Measurements from ENCODE around the gene ZNF285.
"Not testable (repeated sequence)": the region's sequence is repeated elsewhere in the genome, so short reads cannot be mapped to it uniquely, and the experiment has no call there.

Gene ZNF285

GRCh38 chr19:44345959-44346358 is 55.4 kb downstream of the ZNF285 start:
- no peak overlapping the region for H3K4me3 Mint-ChIP-seq
- peaks cover 98% of the 10 kb centered on the region for H3K36me3 Mint-ChIP-seq (ENCODE audit: low read depth)
- TF ChIP-seq, protein P1, sequence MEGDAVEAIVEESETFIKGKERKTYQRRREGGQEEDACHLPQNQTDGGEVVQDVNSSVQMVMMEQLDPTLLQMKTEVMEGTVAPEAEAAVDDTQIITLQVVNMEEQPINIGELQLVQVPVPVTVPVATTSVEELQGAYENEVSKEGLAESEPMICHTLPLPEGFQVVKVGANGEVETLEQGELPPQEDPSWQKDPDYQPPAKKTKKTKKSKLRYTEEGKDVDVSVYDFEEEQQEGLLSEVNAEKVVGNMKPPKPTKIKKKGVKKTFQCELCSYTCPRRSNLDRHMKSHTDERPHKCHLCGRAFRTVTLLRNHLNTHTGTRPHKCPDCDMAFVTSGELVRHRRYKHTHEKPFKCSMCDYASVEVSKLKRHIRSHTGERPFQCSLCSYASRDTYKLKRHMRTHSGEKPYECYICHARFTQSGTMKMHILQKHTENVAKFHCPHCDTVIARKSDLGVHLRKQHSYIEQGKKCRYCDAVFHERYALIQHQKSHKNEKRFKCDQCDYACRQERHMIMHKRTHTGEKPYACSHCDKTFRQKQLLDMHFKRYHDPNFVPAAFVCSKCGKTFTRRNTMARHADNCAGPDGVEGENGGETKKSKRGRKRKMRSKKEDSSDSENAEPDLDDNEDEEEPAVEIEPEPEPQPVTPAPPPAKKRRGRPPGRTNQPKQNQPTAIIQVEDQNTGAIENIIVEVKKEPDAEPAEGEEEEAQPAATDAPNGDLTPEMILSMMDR (IDR thresholded peaks at IDR 0.05), result no peak
- H3K27ac Mint-ChIP-seq, result no peak overlapping the region
- peaks cover 90% of the 10 kb centered on the region for H3K9me3 Mint-ChIP-seq
- no peak for DNase-seq
- no peaks in the 10 kb centered on the region for H3K4me1 Mint-ChIP-seq
- peaks cover 4% of the 10 kb centered on the region for H3K27me3 Mint-ChIP-seq (ENCODE audit: low read depth, poor library complexity)

DNA sequence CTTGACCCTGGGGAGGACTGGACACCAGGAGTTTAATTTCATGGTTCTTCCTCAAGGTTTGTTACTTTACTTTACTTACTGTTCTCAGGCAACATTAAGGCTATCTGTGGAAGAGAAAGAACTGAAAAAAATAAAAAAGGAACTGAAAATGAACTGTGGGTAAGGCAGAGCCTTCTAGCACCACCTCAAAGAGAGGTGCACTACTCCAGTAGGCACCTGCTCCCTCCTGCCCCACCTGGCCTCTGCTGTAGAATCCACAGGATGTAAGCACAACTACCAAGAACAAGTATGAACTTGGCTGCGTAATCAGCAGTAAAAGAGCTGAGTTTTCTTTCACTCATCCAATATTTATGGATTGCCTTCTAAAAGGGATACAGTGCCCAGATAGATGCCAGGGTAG is 57.2 kb downstream of the ZNF285 start:
- Mint-ChIP-seq H3K4me1 (no peaks in the 10 kb centered on the region), H3K4me3 (no peak overlapping the region), H3K9me3 (peaks cover 90% of the 10 kb centered on the region), H3K27ac (no peak overlapping the region), H3K36me3 (ENCODE audit: low read depth) (peaks cover 98% of the 10 kb centered on the region), H3K27me3 (ENCODE audit: low read depth, poor library complexity) (peaks cover 8% of the 10 kb centered on the region)
- DNase-seq, result no peak
- TF ChIP-seq, protein P1 (IDR thresholded peaks at IDR 0.05), result no peak

GRCh38 chr19:44341794-44342193 is 59.6 kb downstream of the ZNF285 start:
- Mint-ChIP-seq H3K4me1 (no peaks in the 10 kb centered on the region), H3K4me3 (no peak overlapping the region), H3K36me3 (ENCODE audit: low read depth) (peaks cover 98% of the 10 kb centered on the region), H3K9me3 (peaks cover 89% of the 10 kb centered on the region), H3K27ac (no peak overlapping the region), H3K27me3 (ENCODE audit: low read depth, poor library complexity) (peaks cover 4% of the 10 kb centered on the region)
- TF ChIP-seq, protein P1 (IDR thresholded peaks at IDR 0.05), result no peak
- no peak for DNase-seq

GRCh38 chr19:44334639-44335038 is 66.8 kb downstream of the ZNF285 start:
- H3K27ac Mint-ChIP-seq; H3K27me3 Mint-ChIP-seq (ENCODE audit: low read depth, poor library complexity); H3K4me1 Mint-ChIP-seq; DNase-seq; H3K4me3 Mint-ChIP-seq: not testable (repeated sequence)
- Mint-ChIP-seq H3K9me3 (peaks cover 97% of the 10 kb centered on the region), H3K36me3 (ENCODE audit: low read depth) (peaks cover 98% of the 10 kb centered on the region)

Measured in nephron progenitor cell (in vitro differentiated cells).